Right atrium auricular region (tissue), 2 donors: ENCODE measurements around the gene RTP5. TPM values are rescaled to one million over a fixed set of nuclear protein-coding genes. Genes with fewer than 3 reads are reported as not detected.
"Not testable (repeated sequence)": the region's sequence is repeated elsewhere in the genome, so short reads cannot be mapped to it uniquely, and the experiment has no call there.

Experiments
- DNase-seq: peaks from one replicate; pipeline ENCODE4 v3.0.0-alpha.2; 2019; ENCODE audit warnings: low spot score
- H3K27ac ChIP-seq, 2 donors: fragments of 200-600 bp; sonication (generic); 1 replicate in 1 of 2; 2 replicates in 1 of 2; pipeline ENCODE4 v1.5.1; 2016 to 2019
- H3K27me3 ChIP-seq, 2 donors: fragments of 200-600 bp; sonication (generic); one replicate each; pipeline versions ENCODE4 v1.5.1 to v1.6.0; 2017 to 2019
- H3K36me3 ChIP-seq: fragments of 200-600 bp; sonication (generic); one replicate; pipeline ENCODE4 v1.5.1; 2016
- H3K4me1 ChIP-seq, 2 donors: fragments of 200-600 bp; sonication (generic); one replicate each; pipeline versions ENCODE4 v1.5.1 to v1.6.0; 2017 to 2019
- H3K4me3 ChIP-seq, 2 donors: fragments of 200-600 bp; sonication (generic); 1 replicate in 1 of 2; 2 replicates in 1 of 2; pipeline ENCODE4 v1.5.1; 2017 to 2019; ENCODE audit warnings: mild to moderate bottlenecking in 1 of 2, moderate library complexity in 1 of 2
- H3K9me3 ChIP-seq, 2 donors: fragments of 200-600 bp; sonication (generic); one replicate each; pipeline ENCODE4 v1.5.1; 2019
- total RNA-seq, 2 donors: library from RNA; depleted of rRNA; stranded (reverse); fragments of >200 nt; gene quantifications; one replicate each; pipeline ENCODE4 v1.1.0, GENCODE V29; 2016
- TF ChIP-seq, protein P1 (sequence below), 2 donors: fragments of 200-600 bp; sonication (generic); IDR thresholded peaks; one replicate each; pipeline ENCODE4 v1.5.1; 2019; ENCODE audit warnings: antibody characterized with exemption in 2 of 2

The RTP5 gene
- total RNA-seq = not detected

DNA sequence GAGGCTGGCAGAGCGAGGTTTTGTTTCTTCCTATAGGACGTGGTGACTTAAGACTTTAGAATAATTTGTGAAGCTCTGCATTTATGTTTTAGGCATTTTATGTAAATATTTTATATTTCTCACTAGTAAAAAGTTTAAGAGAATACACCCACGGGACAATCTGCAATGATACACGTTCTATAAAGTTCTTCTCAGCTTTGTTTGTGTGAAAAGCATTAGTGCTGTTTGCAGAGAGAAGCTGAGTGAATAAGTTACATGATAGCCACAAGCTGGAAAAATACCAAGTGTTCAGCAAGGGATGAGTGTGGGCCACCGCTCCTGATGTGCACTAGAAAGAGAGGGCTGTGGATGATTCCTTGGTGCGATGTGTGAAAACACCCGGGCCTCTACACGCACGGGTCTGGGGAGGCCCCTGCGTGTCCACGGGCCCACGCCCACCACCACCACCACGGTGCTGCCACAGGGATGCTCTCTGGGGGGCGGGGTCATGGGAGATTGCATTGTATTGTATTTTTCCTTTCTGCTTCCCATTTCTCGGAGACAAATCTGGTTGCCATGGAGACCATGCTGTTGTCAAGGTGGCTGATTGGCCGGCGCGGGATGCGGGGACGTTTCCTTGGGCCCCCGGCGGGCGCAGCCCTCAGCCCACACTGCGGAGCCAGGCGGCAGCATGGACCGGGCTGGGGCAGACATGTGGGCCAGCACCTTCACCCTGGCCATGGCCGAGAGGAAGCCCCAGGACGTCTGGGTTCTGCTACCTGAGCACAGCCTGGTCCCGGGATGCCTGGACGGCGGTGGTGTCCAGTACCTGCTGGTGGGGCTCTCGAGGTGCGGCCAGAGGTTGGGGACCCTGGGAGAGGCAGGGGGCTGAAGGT lies at the start of gene RTP5:
Gene RTP5 (plus strand): TSS at position 643 of the 875 bp plus-strand sequence. CDS start 28 bp downstream, at position 671.
- Histone ChIP-seq H3K9me3 (no peaks in the 10 kb centered on the region), H3K36me3 (no peaks in the 10 kb centered on the region), H3K4me3 (no peak within 1 kb of the TSS), H3K4me1 (no peaks in the 10 kb centered on the region), H3K27me3 (peaks cover 6 to 17% of the 10 kb centered on the region in 2 donors), H3K27ac (no peak within 1 kb of the TSS)
- TF ChIP-seq, protein P1, sequence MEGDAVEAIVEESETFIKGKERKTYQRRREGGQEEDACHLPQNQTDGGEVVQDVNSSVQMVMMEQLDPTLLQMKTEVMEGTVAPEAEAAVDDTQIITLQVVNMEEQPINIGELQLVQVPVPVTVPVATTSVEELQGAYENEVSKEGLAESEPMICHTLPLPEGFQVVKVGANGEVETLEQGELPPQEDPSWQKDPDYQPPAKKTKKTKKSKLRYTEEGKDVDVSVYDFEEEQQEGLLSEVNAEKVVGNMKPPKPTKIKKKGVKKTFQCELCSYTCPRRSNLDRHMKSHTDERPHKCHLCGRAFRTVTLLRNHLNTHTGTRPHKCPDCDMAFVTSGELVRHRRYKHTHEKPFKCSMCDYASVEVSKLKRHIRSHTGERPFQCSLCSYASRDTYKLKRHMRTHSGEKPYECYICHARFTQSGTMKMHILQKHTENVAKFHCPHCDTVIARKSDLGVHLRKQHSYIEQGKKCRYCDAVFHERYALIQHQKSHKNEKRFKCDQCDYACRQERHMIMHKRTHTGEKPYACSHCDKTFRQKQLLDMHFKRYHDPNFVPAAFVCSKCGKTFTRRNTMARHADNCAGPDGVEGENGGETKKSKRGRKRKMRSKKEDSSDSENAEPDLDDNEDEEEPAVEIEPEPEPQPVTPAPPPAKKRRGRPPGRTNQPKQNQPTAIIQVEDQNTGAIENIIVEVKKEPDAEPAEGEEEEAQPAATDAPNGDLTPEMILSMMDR (IDR thresholded peaks at IDR 0.05) = no peak
- no peak for DNase-seq

- not testable (repeated sequence) for H3K36me3 ChIP-seq, H3K4me3 ChIP-seq, H3K9me3 ChIP-seq, H3K27ac ChIP-seq, H3K27me3 ChIP-seq, H3K4me1 ChIP-seq
- DNase-seq = peak; percentile 49
Measured at GRCh38 chr2:241819947-241820624, 49.4 kb upstream of the RTP5 start.

GRCh38 chr2:241820625-241821384 lies 48.7 kb upstream of the RTP5 start:
- DNase-seq = no peak
- Histone ChIP-seq H3K27ac (no peak overlapping the region), H3K9me3 (no peaks in the 10 kb centered on the region), H3K4me1 (peaks cover 0 to 5% of the 10 kb centered on the region in 2 donors), H3K27me3 (no peaks in the 10 kb centered on the region), H3K4me3 (no peak overlapping the region), H3K36me3 (no peaks in the 10 kb centered on the region)
- TF ChIP-seq, protein P1 (IDR thresholded peaks at IDR 0.05) = no peak

DNA sequence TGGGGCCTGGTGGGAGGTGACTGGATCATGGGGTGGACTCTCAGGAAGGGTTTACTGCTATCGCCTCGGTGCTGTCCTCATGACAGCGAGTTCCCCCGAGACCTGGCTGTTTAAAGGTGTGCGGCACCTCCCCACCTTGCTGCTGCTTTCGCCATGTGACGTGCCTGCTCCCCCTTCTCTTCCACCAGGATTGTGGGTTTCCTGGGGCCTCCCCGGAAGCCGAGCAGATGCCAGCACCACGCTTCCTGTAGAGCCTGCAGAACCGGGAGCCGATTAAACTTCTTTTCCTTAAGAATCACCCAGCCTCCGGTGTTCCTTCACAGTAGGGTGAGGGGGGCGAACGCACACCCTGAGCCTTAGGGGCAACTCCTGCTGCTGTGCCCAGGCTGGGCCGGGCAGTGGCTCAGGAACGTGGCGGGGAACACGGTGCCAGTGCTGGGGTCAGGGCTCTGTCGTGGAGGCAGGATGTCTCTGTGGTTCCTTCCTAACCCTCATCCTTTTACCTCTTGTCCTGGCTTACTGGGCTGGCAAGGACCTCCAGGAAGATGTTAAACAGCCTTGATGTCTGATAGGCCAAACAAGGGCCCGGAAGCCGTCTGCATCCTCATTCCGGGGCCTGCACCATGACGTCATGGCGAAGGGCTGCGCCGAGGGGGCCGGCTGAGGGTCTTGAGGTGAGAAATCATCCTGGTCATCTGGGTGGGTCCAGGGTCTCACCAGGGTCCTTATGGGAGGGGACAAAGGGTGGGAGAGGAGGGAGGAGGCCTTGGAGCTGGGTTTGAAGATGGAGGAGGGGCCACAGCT lies 47.9 kb upstream of the RTP5 start:
- TF ChIP-seq, protein P1 (IDR thresholded peaks at IDR 0.05) = no peak
- Histone ChIP-seq H3K27me3 (no peaks in the 10 kb centered on the region), H3K36me3 (no peaks in the 10 kb centered on the region), H3K4me1 (peaks cover 0 to 5% of the 10 kb centered on the region in 2 donors), H3K9me3 (no peaks in the 10 kb centered on the region), H3K4me3 (no peak overlapping the region), H3K27ac (no peak overlapping the region)
- peak; percentile 54 for DNase-seq

GRCh38 chr2:241822264-241822623 lies 47.3 kb upstream of the RTP5 start:
- TF ChIP-seq, protein P1 (IDR thresholded peaks at IDR 0.05) = no peak
- no peaks in the 10 kb centered on the region for H3K36me3 ChIP-seq
- H3K27me3 ChIP-seq = no peaks in the 10 kb centered on the region
- peaks cover 0 to 1% of the 10 kb centered on the region in 2 donors for H3K4me1 ChIP-seq
- H3K27ac ChIP-seq = no peak overlapping the region
- H3K4me3 ChIP-seq = no peak overlapping the region
- H3K9me3 ChIP-seq = peaks cover 0 to 6% of the 10 kb centered on the region in 2 donors
- no peak for DNase-seq

- not testable (repeated sequence) for H3K27ac ChIP-seq, H3K27me3 ChIP-seq, H3K4me3 ChIP-seq, DNase-seq, H3K4me1 ChIP-seq, H3K36me3 ChIP-seq
- H3K9me3 ChIP-seq = peaks cover 0 to 13% of the 10 kb centered on the region in 2 donors
Measured at GRCh38 chr2:241823531-241824437, 45.7 kb upstream of the RTP5 start.
